Esophagus squamous epithelium (tissue), 5 donors: ENCODE data around the gene ELMO1. TPM values are rescaled to one million over a fixed set of nuclear protein-coding genes. Genes with fewer than 3 reads are reported as not detected.

Source experiments
- DNase-seq: peaks from one replicate; lab custom pipeline; 2025; lab: John Stamatoyannopoulos, UW
- H3K27ac ChIP-seq, 4 donors: fragments of 200-600 bp; sonication (generic); one replicate each; pipeline ENCODE4 v1.5.1; 2016 to 2019; ENCODE audit warnings: mild to moderate bottlenecking in 1 of 4
- H3K27me3 ChIP-seq, 4 donors: fragments of 200-600 bp; sonication (generic); 1 replicate in 3 of 4; 2 replicates in 1 of 4; pipeline versions ENCODE4 v1.5.1 to v1.6.0; 2017 to 2021; ENCODE audit warnings: antibody characterized with exemption in 1 of 4
- H3K36me3 ChIP-seq, 3 donors: fragments of 200-600 bp; sonication (generic); one replicate each; pipeline ENCODE4 v1.5.1; 2016 to 2019
- H3K4me1 ChIP-seq, 3 donors: fragments of 200-600 bp; sonication (generic); one replicate each; pipeline ENCODE4 v1.5.1; 2017 to 2019
- H3K4me3 ChIP-seq, 4 donors: fragments of 200-600 bp; sonication (generic); 1 replicate in 3 of 4; 2 replicates in 1 of 4; pipeline ENCODE4 v1.5.1; 2016 to 2019; ENCODE audit warnings: mild to moderate bottlenecking in 2 of 4, moderate library complexity in 1 of 4
- H3K9me3 ChIP-seq, 3 donors: fragments of 200-600 bp; sonication (generic); one replicate each; pipeline ENCODE4 v1.5.1; 2016 to 2019
- POLR2A ChIP-seq, 4 donors: fragments of 450-650 bp; IDR thresholded peaks; one replicate each; pipeline ENCODE4 v1.6.1; 2017; ENCODE audit warnings: antibody characterized with exemption in 4 of 4, mild to moderate bottlenecking in 4 of 4, moderate library complexity in 3 of 4
- WGBS, 2 donors: methylation state at CpG; one replicate each; pipeline ENCODE4 v1.1.5; 2018; 5-methylcytosine and 5-hydroxymethylcytosine counted together
- intact Hi-C: fragments of 100-400 bp; cut with DNase I; formaldehyde crosslinking; loops from one replicate; pipeline ENCODE4 v1.15.0; 2022
- total RNA-seq, 4 donors: library from RNA; depleted of rRNA; stranded (reverse); fragments of >200 nt; gene quantifications; one replicate each; pipeline ENCODE4 v1.1.0, GENCODE V29; 2016
- TF ChIP-seq, protein P1 (sequence below), 6 experiments: fragments of 450-650 bp in 4 of 6; fragments of 200-600 bp in 2 of 6; sonication (generic) in 2 of 6; IDR thresholded peaks; one replicate each; pipeline ENCODE4 v1.5.1; 2016 to 2019; ENCODE audit warnings: antibody characterized with exemption in 6 of 6, mild to moderate bottlenecking in 4 of 6, moderate library complexity in 4 of 6
- donor health status: DM: yes; HTN: yes; CAD: no.

ELMO1 gene
- total RNA-seq, 4 donors from 2014 or later = 0.68 to 36.6 (median 11.8) TPM

DNA sequence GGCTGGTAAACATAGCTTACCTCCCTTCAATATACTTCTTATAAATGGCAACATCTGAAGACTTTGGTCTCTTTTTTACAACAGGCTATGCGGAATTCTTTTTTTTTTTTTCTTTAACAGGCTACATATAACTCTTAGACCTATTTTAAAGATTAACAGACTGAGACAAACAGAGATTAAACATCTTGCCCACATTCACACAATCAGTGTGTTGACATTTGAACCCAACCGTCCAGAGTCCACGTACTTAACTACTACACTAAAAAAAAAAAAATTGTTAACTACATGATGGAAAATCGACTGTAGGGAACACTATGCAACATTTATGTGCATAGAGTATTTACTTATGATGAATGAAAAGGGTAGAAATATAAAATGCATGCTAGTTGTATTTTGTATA lies 298.5 kb downstream of the ELMO1 start:
- 45 to 49% methylated on average over 4 of the region's 4 CpGs for WGBS, 2 donors

DNA sequence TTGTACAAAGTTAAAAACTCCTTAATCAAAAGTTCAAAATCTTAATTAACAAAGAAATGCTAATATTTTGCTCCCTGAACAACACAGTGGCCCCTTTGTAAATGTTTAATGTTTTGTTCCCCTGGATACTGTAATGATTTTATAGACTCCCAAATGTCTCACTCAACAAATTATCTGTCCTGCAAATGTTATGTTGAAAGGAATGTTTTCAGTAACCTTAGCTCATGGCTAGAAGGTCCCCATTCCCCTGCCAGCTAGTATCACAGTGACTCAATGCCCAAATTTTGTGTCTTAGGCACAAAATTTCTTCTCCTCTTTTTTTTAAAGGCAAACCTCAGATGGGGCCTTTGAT lies 298.9 kb downstream of the ELMO1 start:
- intact Hi-C loops = no loop called here
- no peaks in the 10 kb centered on the region for H3K4me1 ChIP-seq
- no peak for TF ChIP-seq POLR2A (IDR thresholded peaks at IDR 0.05)
- TF ChIP-seq, protein P1, sequence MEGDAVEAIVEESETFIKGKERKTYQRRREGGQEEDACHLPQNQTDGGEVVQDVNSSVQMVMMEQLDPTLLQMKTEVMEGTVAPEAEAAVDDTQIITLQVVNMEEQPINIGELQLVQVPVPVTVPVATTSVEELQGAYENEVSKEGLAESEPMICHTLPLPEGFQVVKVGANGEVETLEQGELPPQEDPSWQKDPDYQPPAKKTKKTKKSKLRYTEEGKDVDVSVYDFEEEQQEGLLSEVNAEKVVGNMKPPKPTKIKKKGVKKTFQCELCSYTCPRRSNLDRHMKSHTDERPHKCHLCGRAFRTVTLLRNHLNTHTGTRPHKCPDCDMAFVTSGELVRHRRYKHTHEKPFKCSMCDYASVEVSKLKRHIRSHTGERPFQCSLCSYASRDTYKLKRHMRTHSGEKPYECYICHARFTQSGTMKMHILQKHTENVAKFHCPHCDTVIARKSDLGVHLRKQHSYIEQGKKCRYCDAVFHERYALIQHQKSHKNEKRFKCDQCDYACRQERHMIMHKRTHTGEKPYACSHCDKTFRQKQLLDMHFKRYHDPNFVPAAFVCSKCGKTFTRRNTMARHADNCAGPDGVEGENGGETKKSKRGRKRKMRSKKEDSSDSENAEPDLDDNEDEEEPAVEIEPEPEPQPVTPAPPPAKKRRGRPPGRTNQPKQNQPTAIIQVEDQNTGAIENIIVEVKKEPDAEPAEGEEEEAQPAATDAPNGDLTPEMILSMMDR (IDR thresholded peaks at IDR 0.05) = no peak
- no peak for DNase-seq
- no peak overlapping the region for H3K27ac ChIP-seq
- no peaks in the 10 kb centered on the region for H3K9me3 ChIP-seq
- no peak overlapping the region for H3K4me3 ChIP-seq
- no peaks in the 10 kb centered on the region for H3K36me3 ChIP-seq
- no peaks in the 10 kb centered on the region for H3K27me3 ChIP-seq

More for the DNA sequence above, 298.5 kb downstream of the ELMO1 start:
- intact Hi-C loops = no loop called here
- H3K9me3 ChIP-seq = no peaks in the 10 kb centered on the region
- H3K27ac ChIP-seq = no peak overlapping the region
- no peak overlapping the region for H3K4me3 ChIP-seq
- TF ChIP-seq POLR2A (IDR thresholded peaks at IDR 0.05) = no peak
- TF ChIP-seq, protein P1 (IDR thresholded peaks at IDR 0.05) = no peak
- no peaks in the 10 kb centered on the region for H3K4me1 ChIP-seq
- DNase-seq = no peak
- H3K36me3 ChIP-seq = no peaks in the 10 kb centered on the region
- H3K27me3 ChIP-seq = no peaks in the 10 kb centered on the region

DNA sequence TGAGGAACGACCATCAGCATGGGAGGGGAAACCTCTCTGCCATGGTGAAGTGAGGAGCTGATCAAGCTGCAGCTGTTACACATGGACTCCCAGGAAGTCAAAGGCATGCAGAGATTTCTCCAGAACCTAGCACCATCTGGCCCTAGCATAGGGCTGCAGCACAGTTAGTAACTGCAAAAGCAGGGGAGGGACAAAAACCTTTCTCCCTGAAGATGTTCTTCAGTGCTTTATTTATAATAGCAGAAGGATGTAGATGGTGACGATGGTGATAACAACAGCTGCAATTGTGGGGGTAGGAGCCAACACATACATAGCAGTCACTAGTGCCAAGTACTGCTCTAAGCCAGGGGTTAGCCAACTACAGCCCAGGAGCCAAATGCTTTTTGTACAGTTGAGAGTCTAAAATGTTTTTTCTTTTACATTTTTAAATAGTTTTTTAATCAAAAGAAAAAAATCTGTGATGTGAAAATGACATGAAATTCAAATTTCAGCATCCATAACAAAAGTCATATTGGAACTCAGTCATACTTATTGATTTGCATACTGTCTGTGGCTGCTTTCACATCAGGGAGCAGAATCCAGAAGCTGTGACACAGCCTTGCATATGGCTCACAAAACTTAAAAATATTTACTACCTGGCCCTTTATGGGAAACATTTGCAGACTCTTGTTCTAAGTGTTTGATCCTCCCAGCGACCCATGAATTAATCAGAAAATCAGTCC lies 299.5 kb downstream of the ELMO1 start:
- no peak overlapping the region for H3K27ac ChIP-seq
- no peaks in the 10 kb centered on the region for H3K27me3 ChIP-seq
- TF ChIP-seq, protein P1 (IDR thresholded peaks at IDR 0.05) = no peak
- no peak for TF ChIP-seq POLR2A (IDR thresholded peaks at IDR 0.05)
- H3K4me3 ChIP-seq = no peak overlapping the region
- intact Hi-C loops = no loop called here
- no peak for DNase-seq
- WGBS, 2 donors = 54 to 56% methylated on average over 2 of the region's 3 CpGs
- no peaks in the 10 kb centered on the region for H3K9me3 ChIP-seq
- H3K4me1 ChIP-seq = no peaks in the 10 kb centered on the region
- no peaks in the 10 kb centered on the region for H3K36me3 ChIP-seq

DNA sequence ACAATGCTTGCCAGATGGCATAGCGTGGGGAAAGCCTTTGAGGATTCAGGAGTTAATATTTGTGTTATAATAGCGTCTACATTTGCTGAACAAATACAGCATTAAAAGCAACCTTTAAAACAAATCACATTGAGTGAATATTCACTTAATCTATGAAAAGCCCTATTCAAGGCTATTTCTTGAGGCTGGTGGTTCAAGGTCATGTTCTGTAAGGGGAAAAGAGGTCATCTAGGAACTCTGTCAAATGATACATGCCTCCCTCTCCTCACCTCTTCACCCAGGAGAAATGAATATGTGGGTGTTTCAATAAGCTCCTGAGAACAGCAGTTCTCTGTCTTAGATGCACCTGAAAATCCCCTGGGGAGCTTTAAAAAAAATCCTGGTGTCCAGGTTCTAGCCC lies 303.0 kb downstream of the ELMO1 start:
- TF ChIP-seq POLR2A (IDR thresholded peaks at IDR 0.05) = no peak
- TF ChIP-seq, protein P1 (IDR thresholded peaks at IDR 0.05) = no peak
- Histone ChIP-seq H3K4me3 (no peak overlapping the region), H3K36me3 (no peaks in the 10 kb centered on the region), H3K4me1 (no peaks in the 10 kb centered on the region), H3K9me3 (no peaks in the 10 kb centered on the region), H3K27ac (no peak overlapping the region), H3K27me3 (no peaks in the 10 kb centered on the region)
- WGBS, 2 donors = 81 to 90% methylated on average over 2 of the region's 2 CpGs
- intact Hi-C loops = no loop called here
- no peak for DNase-seq

DNA sequence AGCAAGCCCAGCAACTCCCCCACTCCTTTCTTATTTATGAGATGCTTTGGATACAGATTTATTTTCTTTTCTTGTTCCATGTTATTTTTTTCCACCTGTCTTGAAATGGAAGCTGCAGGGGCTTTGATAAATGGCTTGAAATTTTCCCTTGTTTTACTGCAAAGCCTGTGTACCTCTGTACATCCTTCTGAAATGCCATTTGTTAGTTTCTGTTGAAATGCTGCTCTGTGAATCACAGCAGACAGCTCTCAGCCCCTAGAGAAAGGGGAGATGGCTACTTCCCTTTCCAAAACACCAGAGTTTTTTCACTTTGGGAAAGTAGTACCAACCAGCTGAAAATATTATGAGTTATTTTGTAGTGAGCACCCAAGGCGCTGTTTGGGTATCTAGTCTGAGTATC lies 304.2 kb downstream of the ELMO1 start:
- intact Hi-C loops = no loop called here
- WGBS, 2 donors = 25 to 94% methylated on average over 1 of the region's 1 CpG

More for the DNA sequence above, 304.2 kb downstream of the ELMO1 start:
- Histone ChIP-seq H3K36me3 (no peaks in the 10 kb centered on the region), H3K27me3 (no peaks in the 10 kb centered on the region), H3K4me3 (no peak overlapping the region), H3K27ac (no peak overlapping the region), H3K4me1 (no peaks in the 10 kb centered on the region), H3K9me3 (peaks cover 0 to 11% (median 8%) of the 10 kb centered on the region in 3 donors)
- TF ChIP-seq, protein P1 (IDR thresholded peaks at IDR 0.05) = no peak
- TF ChIP-seq POLR2A (IDR thresholded peaks at IDR 0.05) = no peak
- no peak for DNase-seq
